Bronchial epithelial cell (primary cell): ENCODE results near the gene FETUB. TPM values are rescaled to one million over a fixed set of nuclear protein-coding genes. Genes with fewer than 3 reads are reported as not detected.

ENCODE experiments used
- DNase-seq: peaks from one replicate; pipeline ENCODE4 v3.0.0-alpha.2; 2010; ENCODE audit warnings: low read depth
- FAIRE-seq: peaks from 2 replicates; lab custom pipeline; 2011; peaks lifted over from hg19 to GRCh38; lab: Jason Lieb, UNC
- H3K27me3 ChIP-seq: 2 replicates; pipeline ENCODE4 v1.5.1; 2011; ENCODE audit warnings: low read length; ENCODE audit not compliant: control insufficient read depth, insufficient read depth
- H3K36me3 ChIP-seq: 2 replicates; pipeline ENCODE4 v1.5.1; 2011; ENCODE audit warnings: low read length; ENCODE audit not compliant: control insufficient read depth, insufficient read depth
- H3K4me3 ChIP-seq: 2 replicates; pipeline ENCODE4 v1.5.1; 2011; ENCODE audit warnings: mild to moderate bottlenecking, low read depth, low read length, control low read depth
- CTCF ChIP-seq: IDR thresholded peaks from 2 replicates; pipeline ENCODE4 v1.5.1; 2011; ENCODE audit warnings: mild to moderate bottlenecking, moderate library complexity, low read length, control low read depth, inconsistent platforms; ENCODE audit not compliant: insufficient read depth, severe bottlenecking
- total RNA-seq: library from RNA; depleted of rRNA; stranded (reverse); fragments of >200 nt; gene quantifications from 2 replicates; pipeline ENCODE4 v1.2.1, GENCODE V29; 2014

FETUB gene
- total RNA-seq, 1 donor from 2014 or later, result not detected

GRCh38 chr3:186600896-186601295 is 39.3 kb upstream of the FETUB start:
- no peak for TF ChIP-seq CTCF
- Histone ChIP-seq H3K4me3 (no peak overlapping the region), H3K27me3 (no peaks in the 10 kb centered on the region), H3K36me3 (no peaks in the 10 kb centered on the region)
- DNase-seq, result no peak
- no peak for FAIRE-seq

GRCh38 chr3:186603159-186603558 is 37.0 kb upstream of the FETUB start:
- no peak for TF ChIP-seq CTCF
- Histone ChIP-seq H3K4me3 (no peak overlapping the region), H3K36me3 (no peaks in the 10 kb centered on the region), H3K27me3 (no peaks in the 10 kb centered on the region)
- DNase-seq, result no peak
- FAIRE-seq, result no peak

GRCh38 chr3:186605078-186605477 is 35.1 kb upstream of the FETUB start:
- no peak for FAIRE-seq
- TF ChIP-seq CTCF, result no peak
- H3K36me3 ChIP-seq, result no peaks in the 10 kb centered on the region

GRCh38 chr3:186605561-186606545 is 34.3 kb upstream of the FETUB start:
- no peak for FAIRE-seq
- H3K36me3 ChIP-seq, result no peaks in the 10 kb centered on the region
- H3K4me3 ChIP-seq, result no peak overlapping the region
- no peak for TF ChIP-seq CTCF
- H3K27me3 ChIP-seq, result no peaks in the 10 kb centered on the region
- peak; percentile 20 for DNase-seq

More at GRCh38 chr3:186605078-186605477, 35.1 kb upstream of the FETUB start:
- peak; percentile 91 for DNase-seq
- Histone ChIP-seq H3K4me3 (no peak overlapping the region), H3K27me3 (no peaks in the 10 kb centered on the region)

- H3K4me3 ChIP-seq, result no peak overlapping the region
- no peaks in the 10 kb centered on the region for H3K27me3 ChIP-seq
- FAIRE-seq (no peak), DNase-seq (no peak)
- no peak for TF ChIP-seq CTCF
- no peaks in the 10 kb centered on the region for H3K36me3 ChIP-seq
These were observed 31.5 kb upstream of the FETUB start for GRCh38 chr3:186608624-186609215.
